ENCODE measurements around the gene CTNNA3.

- TF ChIP-seq CTCF (IDR thresholded peaks at IDR 0.05; ENCODE audit: poor library complexity, severe bottlenecking): no peak
- no peak for TF ChIP-seq POLR2AphosphoS5 (IDR thresholded peaks at IDR 0.05)
Measured at GRCh38 chr10:66784770-66785169, 911.2 kb downstream of the CTNNA3 start.
